H1 (cell line): ENCODE results near the gene PDX1. TPM values are rescaled to one million over a fixed set of nuclear protein-coding genes. Genes with fewer than 3 reads are reported as not detected.

Source experiments
- CTCF ChIA-PET: fragments of 300-600 bp; sonication (Branson Sonifier 250); formaldehyde crosslinking; loops from one replicate; lab custom pipeline; 2021; ENCODE audit not compliant: partially characterized antibody; lab: Charles Lee
- POLR2A ChIA-PET: fragments of 300-600 bp; sonication (Branson Sonifier 250); formaldehyde crosslinking; loops from one replicate; lab custom pipeline; 2021; ENCODE audit warnings: inconsistent platforms; ENCODE audit not compliant: partially characterized antibody; lab: Charles Lee
- DNase-seq, 2 experiments: peaks; one replicate each; pipeline versions ENCODE4 v3.0.0 to v3.0.0-alpha.2; 2010 to 2022; ENCODE audit warnings: low spot score in 2 of 2, low read depth in 1 of 2, mixed read lengths in 1 of 2
- FAIRE-seq: peaks from 2 replicates; lab custom pipeline; 2011; peaks lifted over from hg19 to GRCh38; lab: Jason Lieb, UNC
- H2AFZ ChIP-seq: 2 replicates; pipeline ENCODE4 v1.8.1; 2012; ENCODE audit warnings: low read length, inconsistent platforms
- H2AK5ac ChIP-seq: 2 replicates; pipeline ENCODE4 v1.6.1; 2013; ENCODE audit warnings: low read depth, low read length
- H2BK120ac ChIP-seq: replicated peaks from 2 replicates; pipeline ENCODE3; 2013; ENCODE audit warnings: low read depth, low read length, inconsistent platforms
- H2BK12ac ChIP-seq: 2 replicates; pipeline ENCODE4 v1.6.1; 2013; ENCODE audit warnings: low read depth, low read length
- H2BK15ac ChIP-seq: 2 replicates; pipeline ENCODE4 v1.6.1; 2013; ENCODE audit warnings: low read length
- H2BK20ac ChIP-seq: 2 replicates; pipeline ENCODE4 v1.6.1; 2013; ENCODE audit warnings: low read length
- H2BK5ac ChIP-seq: 2 replicates; pipeline ENCODE4 v1.6.1; 2013; ENCODE audit warnings: low read depth, low read length
- H3K14ac ChIP-seq: 2 replicates; pipeline ENCODE4 v1.6.1; 2013; ENCODE audit warnings: inconsistent platforms; ENCODE audit not compliant: insufficient read length
- H3K18ac ChIP-seq: 2 replicates; pipeline ENCODE4 v1.6.1; 2013; ENCODE audit warnings: low read length; ENCODE audit errors: extremely low read depth
- H3K23ac ChIP-seq: 2 replicates; pipeline ENCODE4 v1.6.1; 2013; ENCODE audit warnings: inconsistent platforms; ENCODE audit not compliant: insufficient read length
- H3K23me2 ChIP-seq: 2 replicates; pipeline ENCODE4 v1.6.1; 2013; ENCODE audit warnings: low read depth, low read length
- H3K27ac ChIP-seq: 2 replicates; pipeline ENCODE4 v1.6.1; 2011; ENCODE audit warnings: low read depth, low read length, inconsistent platforms
- H3K27me3 ChIP-seq, 4 experiments: replicated peaks in 1 of 4; 1 replicate in 1 of 4; 2 replicates in 3 of 4; pipeline versions ENCODE4 v1.6.1 to v1.8.1; 2011 to 2013; ENCODE audit warnings: low read length in 3 of 4, mild to moderate bottlenecking in 3 of 4, inconsistent platforms in 2 of 4, mixed read lengths in 2 of 4, moderate library complexity in 1 of 4; ENCODE audit not compliant: control insufficient read depth in 3 of 4, insufficient read depth in 3 of 4; ENCODE audit errors: extremely low read depth in 1 of 4
- H3K36me3 ChIP-seq, 4 experiments: 2 replicates each; pipeline versions ENCODE4 v1.6.1 to v1.8.1; 2011 to 2013; ENCODE audit warnings: mild to moderate bottlenecking in 4 of 4, low read length in 3 of 4, moderate library complexity in 2 of 4, control low read depth in 1 of 4, inconsistent platforms in 1 of 4; ENCODE audit not compliant: insufficient read depth in 4 of 4, control insufficient read depth in 2 of 4
- H3K4ac ChIP-seq: replicated peaks from 2 replicates; pipeline ENCODE3; 2013; ENCODE audit warnings: low read length, low read depth, mixed read lengths, inconsistent platforms; ENCODE audit not compliant: insufficient read length
- H3K4me1 ChIP-seq, 4 experiments: replicated peaks in 1 of 4; 1 replicate in 1 of 4; 2 replicates in 3 of 4; pipeline versions ENCODE4 v1.6.1 to v1.8.1; 2011 to 2013; ENCODE audit warnings: low read length in 3 of 4, inconsistent platforms in 2 of 4, mixed read lengths in 1 of 4; ENCODE audit not compliant: insufficient read depth in 4 of 4, control insufficient read depth in 3 of 4
- H3K4me2 ChIP-seq, 2 experiments: 2 replicates each; pipeline versions ENCODE4 v1.6.1 to v1.8.1; 2011 to 2013; ENCODE audit warnings: low read depth in 2 of 2, low read length in 2 of 2, control low read depth in 1 of 2, inconsistent platforms in 1 of 2, mild to moderate bottlenecking in 1 of 2; ENCODE audit not compliant: insufficient read depth in 1 of 2
- H3K4me3 ChIP-seq, 4 experiments: fragments of 200-600, 300-600 bp in 1 of 4; sonication (generic), shearing (Covaris generic), sonication (Bioruptor Twin) in 1 of 4; 2 replicates each; pipeline versions ENCODE4 v1.5.1 to v1.8.1; 2011 to 2016; ENCODE audit warnings: low read length in 4 of 4, low read depth in 3 of 4, control low read depth in 2 of 4, inconsistent platforms in 2 of 4, mild to moderate bottlenecking in 2 of 4, mixed read lengths in 1 of 4, moderate library complexity in 1 of 4; ENCODE audit not compliant: insufficient read depth in 2 of 4; ENCODE audit errors: extremely low read depth in 1 of 4
- H3K56ac ChIP-seq: replicated peaks from 2 replicates; pipeline ENCODE3; 2013; ENCODE audit warnings: low read depth, mild to moderate bottlenecking, mixed read lengths, low read length, inconsistent platforms; ENCODE audit not compliant: insufficient read length
- H3K79me1 ChIP-seq: 2 replicates; pipeline ENCODE4 v1.6.1; 2013; ENCODE audit warnings: low read depth, low read length, control low read depth
- H3K79me2 ChIP-seq, 2 experiments: 2 replicates each; pipeline versions ENCODE4 v1.6.1 to v1.8.1; 2012 to 2013; ENCODE audit warnings: low read length in 2 of 2, mild to moderate bottlenecking in 2 of 2, inconsistent platforms in 1 of 2; ENCODE audit not compliant: insufficient read depth in 2 of 2, control insufficient read depth in 1 of 2
- H3K9ac ChIP-seq, 4 experiments: replicated peaks in 1 of 4; 1 replicate in 1 of 4; 2 replicates in 3 of 4; pipeline versions ENCODE4 v1.6.1 to v1.8.1; 2011 to 2013; ENCODE audit warnings: low read depth in 3 of 4, low read length in 3 of 4, control low read depth in 2 of 4, mild to moderate bottlenecking in 2 of 4, moderate library complexity in 2 of 4, inconsistent platforms in 1 of 4; ENCODE audit errors: extremely low read depth in 1 of 4
- H3K9me3 ChIP-seq, 2 experiments: 2 replicates each; pipeline versions ENCODE4 v1.6.1 to v1.8.1; 2012 to 2013; ENCODE audit warnings: mild to moderate bottlenecking in 2 of 2, moderate library complexity in 2 of 2, control low read depth in 1 of 2, inconsistent platforms in 1 of 2, low read depth in 1 of 2, low read length in 1 of 2, mixed read lengths in 1 of 2; ENCODE audit not compliant: insufficient read depth in 2 of 2
- H4K20me1 ChIP-seq, 2 experiments: replicated peaks in 1 of 2; 2 replicates each; pipeline versions ENCODE3 to v1.8.1; 2011 to 2013; ENCODE audit warnings: inconsistent platforms in 2 of 2, low read length in 2 of 2, mild to moderate bottlenecking in 1 of 2; ENCODE audit not compliant: insufficient read depth in 2 of 2, control insufficient read depth in 1 of 2
- H4K5ac ChIP-seq: 2 replicates; pipeline ENCODE4 v1.6.1; 2013; ENCODE audit warnings: low read length, low read depth, mixed read lengths, inconsistent platforms; ENCODE audit not compliant: insufficient read length
- H4K8ac ChIP-seq: 2 replicates; pipeline ENCODE4 v1.8.0; 2013; ENCODE audit warnings: mild to moderate bottlenecking, moderate library complexity, low read length, inconsistent platforms; ENCODE audit not compliant: insufficient read depth; ENCODE audit errors: extremely low read depth
- H4K91ac ChIP-seq: replicated peaks from 2 replicates; pipeline ENCODE3; 2013; ENCODE audit warnings: low read length, mixed read lengths, inconsistent platforms; ENCODE audit not compliant: insufficient read length
- ASH2L ChIP-seq: fragments of 200-600, 300-600 bp; sonication (generic); IDR thresholded peaks from one replicate; pipeline ENCODE4 v1.7.1; 2017; ENCODE audit warnings: low read length
- GTF2F1 ChIP-seq: IDR thresholded peaks from 2 replicates; pipeline ENCODE4 v1.6.1; 2012; ENCODE audit warnings: low read depth, low read length, improper control_type of control experiment, borderline replicate concordance
- KDM4A ChIP-seq: IDR thresholded peaks from one replicate; pipeline ENCODE4 v1.7.1; 2012; ENCODE audit warnings: low read depth, mild to moderate bottlenecking, moderate library complexity, low read length, inconsistent platforms; ENCODE audit not compliant: severe bottlenecking
- PHF8 ChIP-seq: fragments of 200-600 bp; sonication (generic); conservative IDR thresholded peaks from 2 replicates; pipeline ENCODE4 v1.7.1; 2012; ENCODE audit warnings: low read depth, mild to moderate bottlenecking, inconsistent platforms, low read length, moderate library complexity
- SUZ12 ChIP-seq: fragments of 200-600 bp; sonication (generic); IDR thresholded peaks from 2 replicates; pipeline ENCODE4 v1.6.1; 2012; ENCODE audit warnings: mild to moderate bottlenecking, inconsistent platforms, low read length, moderate library complexity, mixed read lengths
- WGBS, 2 experiments: shearing (Covaris generic) in 1 of 2; methylation state at CpG; one replicate each; pipeline versions ENCODE4 v1.1.6 to v1.1.7; 2013 to 2015; ENCODE audit warnings: low lambda C conversion rate in 2 of 2, mixed read lengths in 2 of 2, inconsistent platforms in 1 of 2, low coverage in 1 of 2, missing lambda C conversion rate in 1 of 2; ENCODE audit not compliant: insufficient replicate concordance in 2 of 2, insufficient coverage in 1 of 2, insufficient read length in 1 of 2; ENCODE audit errors: extremely low coverage in 1 of 2, missing lambda C conversion rate in 1 of 2; 5-methylcytosine and 5-hydroxymethylcytosine counted together
- polyA plus RNA-seq, 7 experiments: library from polyadenylated mRNA; depleted of rRNA in 3 of 7; stranded (reverse) in 5 of 7; unstranded in 2 of 7; fragments of >200 nt in 5 of 7; fragments of 200-250 nt in 2 of 7; gene quantifications; 1 replicate in 5 of 7; 2 replicates in 1 of 7; 4 replicates in 1 of 7; pipeline versions ENCODE4 v1.2.1 to v1.2.3, GENCODE V29; 2011 to 2013; ENCODE audit warnings: missing spikeins in 2 of 7, mixed read lengths in 2 of 7
- total RNA-seq: library from RNA; stranded (reverse); fragmentation: NEBNext Ultra II Directional; extraction: Animal tissue kit (Norgen Biotek cat#: 25700); gene quantifications from 2 replicates; pipeline ENCODE4 v1.2.1, GENCODE V29; 2021
- TF ChIP-seq, protein P1 (sequence below): IDR thresholded peaks from 2 replicates; pipeline ENCODE4 v1.6.1; 2011; ENCODE audit warnings: low read length, improper control_type of control experiment

PDX1 gene
- total and polyA plus RNA-seq, 2 of the 8 experiments (the other 6 are each of a cell fraction or from before 2014, with no cell fraction given), result not detected

DNA sequence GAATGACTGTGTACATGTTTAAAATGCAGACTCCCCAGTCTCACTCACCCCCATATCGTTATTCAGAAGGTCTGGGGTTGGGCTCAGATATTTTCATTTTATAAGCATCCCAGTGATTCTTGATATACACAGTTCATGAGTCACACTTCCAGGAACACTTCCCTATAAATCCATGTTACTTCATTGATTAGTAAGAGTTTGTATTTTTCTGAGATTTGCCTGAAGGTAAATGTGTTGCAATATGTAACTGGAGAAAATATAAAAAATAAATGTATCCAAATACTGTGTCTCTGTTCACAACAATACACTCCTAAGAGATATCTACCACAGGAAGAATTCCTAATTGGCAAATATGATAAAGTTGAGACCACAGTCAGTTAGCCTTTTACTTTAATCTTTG lies 6.6 kb upstream of the PDX1 start:
- Histone ChIP-seq H3K36me3 (no peaks in the 10 kb centered on the region), H3K9me3 (peaks cover 0 to 3% of the 10 kb centered on the region in 2 experiments; a peak in 1 of 4 replicates), H3K4me1 (peaks cover 3 to 9% (median 8%) of the 10 kb centered on the region in 4 experiments), H4K91ac (no peak overlapping the region), H3K79me1 (no peaks in the 10 kb centered on the region), H3K9ac (no peak overlapping the region), H2AK5ac (no peak overlapping the region), H3K4ac (no peak overlapping the region), H2BK20ac (no peak overlapping the region), H4K20me1 (peaks cover 4 to 5% of the 10 kb centered on the region in 2 experiments), H4K8ac (no peak overlapping the region), H3K56ac (no peak overlapping the region), H3K18ac (no peak overlapping the region), H3K23ac (no peak overlapping the region), H2BK12ac (no peak overlapping the region), H3K27ac (no peak overlapping the region), H3K23me2 (no peaks in the 10 kb centered on the region; the same call in 1 of the 2 replicates), H2BK5ac (no peak overlapping the region), H2BK15ac (no peak overlapping the region), H3K14ac (no peak overlapping the region), H3K4me3 (no peak overlapping the region), H2AFZ (no peak overlapping the region), H3K4me2 (no peak overlapping the region), H3K79me2 (no peaks in the 10 kb centered on the region), H4K5ac (no peak overlapping the region), H2BK120ac (no peak overlapping the region), H3K27me3 (peaks cover 31 to 56% (median 43%) of the 10 kb centered on the region in 4 experiments)
- TF ChIP-seq PHF8, result no peak
- TF ChIP-seq ASH2L, result no peak
- TF ChIP-seq KDM4A, result no peak
- TF ChIP-seq, protein P1, sequence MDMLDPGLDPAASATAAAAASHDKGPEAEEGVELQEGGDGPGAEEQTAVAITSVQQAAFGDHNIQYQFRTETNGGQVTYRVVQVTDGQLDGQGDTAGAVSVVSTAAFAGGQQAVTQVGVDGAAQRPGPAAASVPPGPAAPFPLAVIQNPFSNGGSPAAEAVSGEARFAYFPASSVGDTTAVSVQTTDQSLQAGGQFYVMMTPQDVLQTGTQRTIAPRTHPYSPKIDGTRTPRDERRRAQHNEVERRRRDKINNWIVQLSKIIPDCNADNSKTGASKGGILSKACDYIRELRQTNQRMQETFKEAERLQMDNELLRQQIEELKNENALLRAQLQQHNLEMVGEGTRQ, result no peak
- no peak for TF ChIP-seq SUZ12
- no peak for TF ChIP-seq GTF2F1
- FAIRE-seq (no peak), DNase-seq (no peak)
- ChIA-PET CTCF (interaction anchor here (1.2 kb wide), 2 partner anchors 42 to 53 kb away, joined by 3 read pairs; no protein-coding TSS in a partner anchor), POLR2A (no interaction called here)
- WGBS, 2 experiments, result 88% methylated on average over 1 of the region's 1 CpG; no CpG with 5 or more reads in 1 of the 2 experiments
